Testis (tissue), 2 donors: ENCODE measurements around the gene LMO2.

Experiments
- POLR2A ChIP-seq: fragments of 450-650 bp; IDR thresholded peaks from one replicate; pipeline ENCODE4 v1.6.1; 2017; ENCODE audit warnings: antibody characterized with exemption, mild to moderate bottlenecking, moderate library complexity
- TF ChIP-seq, protein P1 (sequence below), 3 experiments: fragments of 450-650 bp in 2 of 3; fragments of 200-600 bp in 1 of 3; sonication (generic) in 1 of 3; IDR thresholded peaks; one replicate each; pipeline ENCODE4 v1.5.1; 2016 to 2019; ENCODE audit warnings: antibody characterized with exemption in 3 of 3, mild to moderate bottlenecking in 2 of 3, moderate library complexity in 1 of 3

DNA sequence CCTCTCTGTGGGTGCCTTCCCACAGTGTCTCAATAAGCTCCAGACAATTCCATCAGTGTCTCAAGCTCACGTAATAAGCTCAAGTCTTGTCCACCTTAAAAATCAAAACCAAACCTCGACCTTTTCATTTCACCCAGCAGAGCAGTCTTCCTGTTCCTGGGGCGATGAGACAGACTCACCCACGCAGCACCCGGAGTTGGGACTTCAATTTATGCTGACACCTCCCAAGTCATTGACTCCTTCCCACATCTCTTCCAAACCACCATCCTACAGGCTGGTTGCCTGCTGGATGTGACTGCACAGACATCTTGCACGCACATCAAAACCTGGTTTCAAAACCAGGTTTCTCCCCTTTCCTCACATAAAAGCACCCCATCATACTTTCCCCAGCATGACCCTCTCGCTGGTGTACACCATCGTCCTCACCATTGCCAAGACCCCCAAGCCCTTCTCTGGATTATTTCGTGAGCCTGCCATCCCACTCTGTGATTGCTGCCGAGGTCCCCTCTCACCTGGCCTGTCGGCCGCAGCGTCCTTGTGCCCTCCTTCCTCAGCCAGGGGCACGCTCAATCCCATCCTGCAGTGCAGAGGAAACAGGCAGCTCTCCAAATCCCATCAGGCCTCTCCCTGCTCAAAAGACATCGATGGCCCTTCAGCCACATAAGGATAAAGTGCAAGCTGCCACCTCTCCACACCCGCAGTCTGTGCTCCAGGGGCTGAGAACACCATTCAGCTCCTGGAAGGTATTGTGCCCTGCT is 72.4 kb downstream of the LMO2 start:
- TF ChIP-seq POLR2A = no peak
- TF ChIP-seq, protein P1, sequence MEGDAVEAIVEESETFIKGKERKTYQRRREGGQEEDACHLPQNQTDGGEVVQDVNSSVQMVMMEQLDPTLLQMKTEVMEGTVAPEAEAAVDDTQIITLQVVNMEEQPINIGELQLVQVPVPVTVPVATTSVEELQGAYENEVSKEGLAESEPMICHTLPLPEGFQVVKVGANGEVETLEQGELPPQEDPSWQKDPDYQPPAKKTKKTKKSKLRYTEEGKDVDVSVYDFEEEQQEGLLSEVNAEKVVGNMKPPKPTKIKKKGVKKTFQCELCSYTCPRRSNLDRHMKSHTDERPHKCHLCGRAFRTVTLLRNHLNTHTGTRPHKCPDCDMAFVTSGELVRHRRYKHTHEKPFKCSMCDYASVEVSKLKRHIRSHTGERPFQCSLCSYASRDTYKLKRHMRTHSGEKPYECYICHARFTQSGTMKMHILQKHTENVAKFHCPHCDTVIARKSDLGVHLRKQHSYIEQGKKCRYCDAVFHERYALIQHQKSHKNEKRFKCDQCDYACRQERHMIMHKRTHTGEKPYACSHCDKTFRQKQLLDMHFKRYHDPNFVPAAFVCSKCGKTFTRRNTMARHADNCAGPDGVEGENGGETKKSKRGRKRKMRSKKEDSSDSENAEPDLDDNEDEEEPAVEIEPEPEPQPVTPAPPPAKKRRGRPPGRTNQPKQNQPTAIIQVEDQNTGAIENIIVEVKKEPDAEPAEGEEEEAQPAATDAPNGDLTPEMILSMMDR (IDR thresholded peaks at IDR 0.05) = no peak
